Measurements from ENCODE around the gene KRTAP6-1. TPM values are rescaled to one million over a fixed set of nuclear protein-coding genes. Genes with fewer than 3 reads are reported as not detected.

Gene KRTAP6-1
- total and polyA plus RNA-seq, 2 of the 4 experiments (the other 2 are of a cell fraction) = not detected

- WGBS, 2 experiments (ENCODE audit: extremely low coverage in 2 of 2, insufficient read length in 1 of 2) = no CpG with 5 or more reads among the region's 2 CpGs
- no peak within 1 kb of the TSS for H3K23ac ChIP-seq (ENCODE audit: low read depth, low read length)
- dilution Hi-C loops (cut with HindIII; ENCODE audit: low sequenced_read_pairs, unreplicated experiment) = no loop called here
- H3K4me1 ChIP-seq (ENCODE audit: control insufficient read depth, insufficient read depth, low read length) = no peaks in the 10 kb centered on the region
- BruUV-seq (replicated peaks) = no TSS peak
- H3K14ac ChIP-seq (replicated peaks; ENCODE audit: low read depth, low read length) = no peak within 1 kb of the TSS
- intact Hi-C loops (cut with micrococcal nuclease) = no loop called here
- no peak within 1 kb of the TSS for H3K4ac ChIP-seq (ENCODE audit: low read depth, low read length)
- H3K27me3 ChIP-seq (ENCODE audit: control insufficient read depth, insufficient read depth, low read length) = no peaks in the 10 kb centered on the region
- no peak within 1 kb of the TSS for H3K27ac ChIP-seq (ENCODE audit: insufficient read depth, low read length)
- H2AFZ ChIP-seq (replicated peaks; ENCODE audit: low read length, poor library complexity) = no peak within 1 kb of the TSS
- H3K36me3 ChIP-seq (ENCODE audit: control insufficient read depth, insufficient read depth, low read length) = no peaks in the 10 kb centered on the region
- DNase-seq (no peak), ATAC-seq (ENCODE audit: low read depth) (no peak)
- no peak within 1 kb of the TSS for H3K56ac ChIP-seq (ENCODE audit: extremely low read depth, insufficient read depth, low read length)
- H3K4me3 ChIP-seq (ENCODE audit: insufficient read depth, low read depth, low read length) = no peak within 1 kb of the TSS
- TF ChIP-seq, protein P1, sequence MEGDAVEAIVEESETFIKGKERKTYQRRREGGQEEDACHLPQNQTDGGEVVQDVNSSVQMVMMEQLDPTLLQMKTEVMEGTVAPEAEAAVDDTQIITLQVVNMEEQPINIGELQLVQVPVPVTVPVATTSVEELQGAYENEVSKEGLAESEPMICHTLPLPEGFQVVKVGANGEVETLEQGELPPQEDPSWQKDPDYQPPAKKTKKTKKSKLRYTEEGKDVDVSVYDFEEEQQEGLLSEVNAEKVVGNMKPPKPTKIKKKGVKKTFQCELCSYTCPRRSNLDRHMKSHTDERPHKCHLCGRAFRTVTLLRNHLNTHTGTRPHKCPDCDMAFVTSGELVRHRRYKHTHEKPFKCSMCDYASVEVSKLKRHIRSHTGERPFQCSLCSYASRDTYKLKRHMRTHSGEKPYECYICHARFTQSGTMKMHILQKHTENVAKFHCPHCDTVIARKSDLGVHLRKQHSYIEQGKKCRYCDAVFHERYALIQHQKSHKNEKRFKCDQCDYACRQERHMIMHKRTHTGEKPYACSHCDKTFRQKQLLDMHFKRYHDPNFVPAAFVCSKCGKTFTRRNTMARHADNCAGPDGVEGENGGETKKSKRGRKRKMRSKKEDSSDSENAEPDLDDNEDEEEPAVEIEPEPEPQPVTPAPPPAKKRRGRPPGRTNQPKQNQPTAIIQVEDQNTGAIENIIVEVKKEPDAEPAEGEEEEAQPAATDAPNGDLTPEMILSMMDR (conservative IDR thresholded peaks at IDR 0.05; ENCODE audit: low read depth, low read length) = no peak
- TF ChIP-seq CHD1 (IDR thresholded peaks at IDR 0.05; ENCODE audit: low read depth, low read length) = no peak
- TF ChIP-seq RFX5 (IDR thresholded peaks at IDR 0.05; ENCODE audit: low read depth, low read length) = no peak
- no peak for TF ChIP-seq BHLHE40 (IDR thresholded peaks at IDR 0.05; ENCODE audit: low read depth, low read length)
- TF ChIP-seq USF2 (IDR thresholded peaks at IDR 0.05; ENCODE audit: low read depth, low read length) = no peak
- no peak for TF ChIP-seq NFE2L2 (IDR thresholded peaks at IDR 0.05; ENCODE audit: low read depth, low read length)
- no peak for TF ChIP-seq MXI1 (IDR thresholded peaks at IDR 0.05; ENCODE audit: borderline replicate concordance, low read depth, low read length)
- no peak for TF ChIP-seq FOS (IDR thresholded peaks at IDR 0.05; ENCODE audit: low read depth, low read length)
- TF ChIP-seq MAFK (IDR thresholded peaks at IDR 0.05; ENCODE audit: low read depth, low read length) = no peak
- no peak for TF ChIP-seq MAZ (IDR thresholded peaks at IDR 0.05; ENCODE audit: borderline replicate concordance, low read depth, low read length)
- TF ChIP-seq POLR2A (IDR thresholded peaks at IDR 0.05; ENCODE audit: low read depth, low read length) = no peak
- no peak for TF ChIP-seq SMC3 (IDR thresholded peaks at IDR 0.05; ENCODE audit: low read depth, low read length)
- TF ChIP-seq RCOR1 (IDR thresholded peaks at IDR 0.05; ENCODE audit: insufficient replicate concordance, low read length) = no peak
- TF ChIP-seq ELK1 (IDR thresholded peaks at IDR 0.05; ENCODE audit: borderline replicate concordance, low read depth, low read length) = no peak
- no peak for TF ChIP-seq RAD21 (IDR thresholded peaks at IDR 0.05; ENCODE audit: low read length)
- no peak for TF ChIP-seq CEBPB (IDR thresholded peaks at IDR 0.05; ENCODE audit: low read depth, low read length)
- no peak within 1 kb of the TSS for H3K9ac ChIP-seq (ENCODE audit: low read depth, low read length)
- no peak within 1 kb of the TSS for H4K91ac ChIP-seq (ENCODE audit: insufficient read depth, low read depth, low read length)
- in situ Hi-C loops (cut with MboI; ENCODE audit: low sequenced_read_pairs) = no loop called here
- no peak within 1 kb of the TSS for H3K18ac ChIP-seq (ENCODE audit: low read depth, low read length)
- H4K8ac ChIP-seq (ENCODE audit: low read depth in 2 of 2, low read length in 2 of 2) = no peak within 1 kb of the TSS
- H2BK5ac ChIP-seq (ENCODE audit: low read depth, low read length, poor library complexity, severe bottlenecking) = no peak within 1 kb of the TSS
- H2BK120ac ChIP-seq (ENCODE audit: low read depth, low read length) = no peak within 1 kb of the TSS
- ChIA-PET CTCF (no interaction called here), POLR2A (ENCODE audit: unreplicated experiment) (no interaction called here)
- H4K20me1 ChIP-seq (ENCODE audit: insufficient read depth, low read length) = no peaks in the 10 kb centered on the region
- H2BK15ac ChIP-seq (ENCODE audit: low read depth, low read length) = no peak within 1 kb of the TSS
- H3K9me3 ChIP-seq (ENCODE audit: control insufficient read depth, insufficient read depth, low read length) = peaks cover 14% of the 10 kb centered on the region
- no peaks in the 10 kb centered on the region for H3K79me1 ChIP-seq (ENCODE audit: low read depth in 1 of 2, low read length in 2 of 2)
- no peak within 1 kb of the TSS for H4K5ac ChIP-seq (ENCODE audit: low read depth, low read length)
- no peak within 1 kb of the TSS for H2AK5ac ChIP-seq (ENCODE audit: low read depth, low read length)
- no peak within 1 kb of the TSS for H2AK9ac ChIP-seq (replicated peaks; ENCODE audit: low read depth, low read length, poor library complexity)
- no peak within 1 kb of the TSS for H3K4me2 ChIP-seq (ENCODE audit: low read depth, low read length)
- H3K9me1 ChIP-seq (ENCODE audit: insufficient read depth, low read length) = no peaks in the 10 kb centered on the region
- no peak within 1 kb of the TSS for H2BK20ac ChIP-seq (ENCODE audit: low read depth, low read length)
These were observed 2.4 kb upstream of the KRTAP6-1 start, which contains the start of gene KRTAP20-1 for GRCh38 chr21:30616125-30616524. TSS of gene KRTAP20-1 (plus strand) at chr21:30616425. CDS start at chr21:30616455, 30 bp downstream.
